ENCODE results near the gene TMEM267.
"Not testable (repeated sequence)": the region's sequence is repeated elsewhere in the genome, so short reads cannot be mapped to it uniquely, and the experiment has no call there.

DNA sequence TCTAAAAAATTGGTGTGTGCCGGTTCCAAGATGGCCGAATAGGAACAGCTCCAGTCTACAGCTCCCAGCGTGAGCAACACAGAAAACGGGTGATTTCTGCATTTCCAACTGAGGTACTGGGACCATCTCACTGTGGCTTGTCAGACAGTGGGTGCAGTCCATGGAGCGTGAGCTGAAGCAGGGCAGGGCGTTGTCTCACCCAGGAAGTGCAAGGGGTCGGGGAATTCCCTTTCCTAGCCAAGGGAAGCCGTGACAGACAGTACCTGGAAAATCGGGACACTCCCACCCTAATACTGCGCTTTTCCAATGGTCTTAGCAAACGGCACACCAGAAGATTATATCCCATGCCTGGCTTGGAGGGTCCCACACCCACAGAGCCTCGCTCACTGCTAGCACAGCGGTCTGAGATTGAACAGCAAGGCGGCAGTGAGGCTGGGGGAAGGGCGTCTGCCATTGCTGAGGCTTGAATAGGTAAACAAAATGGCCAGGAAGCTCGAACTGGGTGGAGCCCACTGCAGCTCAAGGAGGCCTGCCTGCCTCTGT is 81.1 kb downstream of the TMEM267 start:
- TF ChIP-seq, protein P1, sequence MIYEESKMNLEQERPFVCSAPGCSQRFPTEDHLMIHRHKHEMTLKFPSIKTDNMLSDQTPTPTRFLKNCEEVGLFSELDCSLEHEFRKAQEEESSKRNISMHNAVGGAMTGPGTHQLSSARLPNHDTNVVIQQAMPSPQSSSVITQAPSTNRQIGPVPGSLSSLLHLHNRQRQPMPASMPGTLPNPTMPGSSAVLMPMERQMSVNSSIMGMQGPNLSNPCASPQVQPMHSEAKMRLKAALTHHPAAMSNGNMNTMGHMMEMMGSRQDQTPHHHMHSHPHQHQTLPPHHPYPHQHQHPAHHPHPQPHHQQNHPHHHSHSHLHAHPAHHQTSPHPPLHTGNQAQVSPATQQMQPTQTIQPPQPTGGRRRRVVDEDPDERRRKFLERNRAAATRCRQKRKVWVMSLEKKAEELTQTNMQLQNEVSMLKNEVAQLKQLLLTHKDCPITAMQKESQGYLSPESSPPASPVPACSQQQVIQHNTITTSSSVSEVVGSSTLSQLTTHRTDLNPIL (CRISPR knock-in tag; IDR thresholded peaks at IDR 0.05; ENCODE audit: low read depth) = not testable (repeated sequence)
- not testable (repeated sequence) for TF ChIP-seq ESRRG (CRISPR knock-in tag; IDR thresholded peaks at IDR 0.05); ZFP30 (CRISPR knock-in tag; IDR thresholded peaks at IDR 0.05); ZFP3 (CRISPR knock-in tag; IDR thresholded peaks at IDR 0.05); OSR1 (CRISPR knock-in tag; IDR thresholded peaks at IDR 0.05); CSDC2 (CRISPR knock-in tag; IDR thresholded peaks at IDR 0.05); RARB (CRISPR knock-in tag; IDR thresholded peaks at IDR 0.05); TOX (CRISPR knock-in tag; IDR thresholded peaks at IDR 0.05; ENCODE audit: borderline replicate concordance); ZNF70 (CRISPR knock-in tag; IDR thresholded peaks at IDR 0.05); GLIS3 (CRISPR knock-in tag; IDR thresholded peaks at IDR 0.05); SNAI2 (CRISPR knock-in tag; IDR thresholded peaks at IDR 0.05); ZNF8 (CRISPR knock-in tag; IDR thresholded peaks at IDR 0.05); ISL1 (CRISPR knock-in tag; IDR thresholded peaks at IDR 0.05)
- TF ChIP-seq, protein P2, sequence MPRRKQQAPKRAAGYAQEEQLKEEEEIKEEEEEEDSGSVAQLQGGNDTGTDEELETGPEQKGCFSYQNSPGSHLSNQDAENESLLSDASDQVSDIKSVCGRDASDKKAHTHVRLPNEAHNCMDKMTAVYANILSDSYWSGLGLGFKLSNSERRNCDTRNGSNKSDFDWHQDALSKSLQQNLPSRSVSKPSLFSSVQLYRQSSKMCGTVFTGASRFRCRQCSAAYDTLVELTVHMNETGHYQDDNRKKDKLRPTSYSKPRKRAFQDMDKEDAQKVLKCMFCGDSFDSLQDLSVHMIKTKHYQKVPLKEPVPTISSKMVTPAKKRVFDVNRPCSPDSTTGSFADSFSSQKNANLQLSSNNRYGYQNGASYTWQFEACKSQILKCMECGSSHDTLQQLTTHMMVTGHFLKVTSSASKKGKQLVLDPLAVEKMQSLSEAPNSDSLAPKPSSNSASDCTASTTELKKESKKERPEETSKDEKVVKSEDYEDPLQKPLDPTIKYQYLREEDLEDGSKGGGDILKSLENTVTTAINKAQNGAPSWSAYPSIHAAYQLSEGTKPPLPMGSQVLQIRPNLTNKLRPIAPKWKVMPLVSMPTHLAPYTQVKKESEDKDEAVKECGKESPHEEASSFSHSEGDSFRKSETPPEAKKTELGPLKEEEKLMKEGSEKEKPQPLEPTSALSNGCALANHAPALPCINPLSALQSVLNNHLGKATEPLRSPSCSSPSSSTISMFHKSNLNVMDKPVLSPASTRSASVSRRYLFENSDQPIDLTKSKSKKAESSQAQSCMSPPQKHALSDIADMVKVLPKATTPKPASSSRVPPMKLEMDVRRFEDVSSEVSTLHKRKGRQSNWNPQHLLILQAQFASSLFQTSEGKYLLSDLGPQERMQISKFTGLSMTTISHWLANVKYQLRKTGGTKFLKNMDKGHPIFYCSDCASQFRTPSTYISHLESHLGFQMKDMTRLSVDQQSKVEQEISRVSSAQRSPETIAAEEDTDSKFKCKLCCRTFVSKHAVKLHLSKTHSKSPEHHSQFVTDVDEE (CRISPR knock-in tag; IDR thresholded peaks at IDR 0.05) = not testable (repeated sequence)
